ENCODE data around the gene TPST1. TPM values are rescaled to one million over a fixed set of nuclear protein-coding genes. Genes with fewer than 3 reads are reported as not detected.

TPST1 gene
- total and polyA plus RNA-seq, 2 donors (not counting 1 experiment from before 2014, with no cell fraction given): 81.8 to 151 TPM

GRCh38 chr7:66198469-66198868 is 6.7 kb upstream of the TPST1 start:
- Histone ChIP-seq H3K4me2 (ENCODE audit: extremely low read depth, insufficient read depth, low read length) (no peak overlapping the region), H3K9ac (ENCODE audit: insufficient read depth, low read length) (no peak overlapping the region), H2AFZ (ENCODE audit: low read length) (no peak overlapping the region), H3K4me1 (ENCODE audit: control insufficient read depth, extremely low read depth, insufficient read depth, low read length) (no peaks in the 10 kb centered on the region), H3K4me3 (replicated peaks in 1 of 4; ENCODE audit: control extremely low read depth in 1 of 4, insufficient read depth in 1 of 4, low read depth in 3 of 4, low read length in 4 of 4) (no peak overlapping the region), H3K9me3 (ENCODE audit: control insufficient read depth, insufficient read depth, low read depth, low read length) (no peaks in the 10 kb centered on the region), H3K27me3 (ENCODE audit: control insufficient read depth, insufficient read depth, low read length) (no peaks in the 10 kb centered on the region), H3K27ac (ENCODE audit: insufficient read depth, low read length) (no peak overlapping the region), H3K79me2 (ENCODE audit: control insufficient read depth, insufficient read depth, low read length) (no peaks in the 10 kb centered on the region), H3K36me3 (ENCODE audit: control insufficient read depth, insufficient read depth, low read length) (no peaks in the 10 kb centered on the region), H4K20me1 (ENCODE audit: control insufficient read depth, extremely low read depth, insufficient read depth, low read length) (no peaks in the 10 kb centered on the region)
- TF ChIP-seq EZH2 (IDR thresholded peaks at IDR 0.05; ENCODE audit: low read length, missing control alignments) (no peak), CTCF (conservative IDR thresholded peaks at IDR 0.05 in 1 of 2, IDR thresholded peaks at IDR 0.05 in 1 of 2; ENCODE audit: low read depth in 1 of 2, low read length in 2 of 2) (no peak)
- DNase-seq (ENCODE audit: low read depth in 2 of 2): no peak

- H3K4me1 ChIP-seq (ENCODE audit: control insufficient read depth, extremely low read depth, insufficient read depth, low read length): no peaks in the 10 kb centered on the region
- H3K9ac ChIP-seq (ENCODE audit: insufficient read depth, low read length): no peak overlapping the region
- H3K9me3 ChIP-seq (ENCODE audit: control insufficient read depth, insufficient read depth, low read depth, low read length): no peaks in the 10 kb centered on the region
- H3K4me2 ChIP-seq (ENCODE audit: extremely low read depth, insufficient read depth, low read length): no peak overlapping the region
- no peaks in the 10 kb centered on the region for H3K36me3 ChIP-seq (ENCODE audit: control insufficient read depth, insufficient read depth, low read length)
- H3K4me3 ChIP-seq (replicated peaks in 1 of 4; ENCODE audit: control extremely low read depth in 1 of 4, insufficient read depth in 1 of 4, low read depth in 3 of 4, low read length in 4 of 4): no peak overlapping the region
- TF ChIP-seq EZH2 (IDR thresholded peaks at IDR 0.05; ENCODE audit: low read length, missing control alignments) (no peak), CTCF (conservative IDR thresholded peaks at IDR 0.05 in 1 of 2, IDR thresholded peaks at IDR 0.05 in 1 of 2; ENCODE audit: low read depth in 1 of 2, low read length in 2 of 2) (no peak)
- H3K27ac ChIP-seq (ENCODE audit: insufficient read depth, low read length): no peak overlapping the region
- DNase-seq (ENCODE audit: low read depth in 2 of 2): no peak
- H2AFZ ChIP-seq (ENCODE audit: low read length): no peak overlapping the region
- no peaks in the 10 kb centered on the region for H3K27me3 ChIP-seq (ENCODE audit: control insufficient read depth, insufficient read depth, low read length)
- no peaks in the 10 kb centered on the region for H4K20me1 ChIP-seq (ENCODE audit: control insufficient read depth, extremely low read depth, insufficient read depth, low read length)
- no peaks in the 10 kb centered on the region for H3K79me2 ChIP-seq (ENCODE audit: control insufficient read depth, insufficient read depth, low read length)
Observed at GRCh38 chr7:66198956-66199355, 6.2 kb upstream of the TPST1 start.

GRCh38 chr7:66202441-66202840 is 2.7 kb upstream of the TPST1 start:
- H2AFZ ChIP-seq (ENCODE audit: low read length): no peak overlapping the region

More at GRCh38 chr7:66202441-66202840, 2.7 kb upstream of the TPST1 start:
- Histone ChIP-seq H3K79me2 (ENCODE audit: control insufficient read depth, insufficient read depth, low read length) (peaks cover 20% of the 10 kb centered on the region), H3K9ac (ENCODE audit: insufficient read depth, low read length) (no peak overlapping the region), H4K20me1 (ENCODE audit: control insufficient read depth, extremely low read depth, insufficient read depth, low read length) (no peaks in the 10 kb centered on the region), H3K4me3 (replicated peaks in 1 of 4; ENCODE audit: control extremely low read depth in 1 of 4, insufficient read depth in 1 of 4, low read depth in 3 of 4, low read length in 4 of 4) (no peak overlapping the region), H3K4me1 (ENCODE audit: control insufficient read depth, extremely low read depth, insufficient read depth, low read length) (peaks cover 2% of the 10 kb centered on the region), H3K27me3 (ENCODE audit: control insufficient read depth, insufficient read depth, low read length) (no peaks in the 10 kb centered on the region), H3K9me3 (ENCODE audit: control insufficient read depth, insufficient read depth, low read depth, low read length) (no peaks in the 10 kb centered on the region), H3K4me2 (ENCODE audit: extremely low read depth, insufficient read depth, low read length) (no peak overlapping the region), H3K27ac (ENCODE audit: insufficient read depth, low read length) (no peak overlapping the region), H3K36me3 (ENCODE audit: control insufficient read depth, insufficient read depth, low read length) (no peaks in the 10 kb centered on the region)
- TF ChIP-seq CTCF (conservative IDR thresholded peaks at IDR 0.05 in 1 of 2, IDR thresholded peaks at IDR 0.05 in 1 of 2; ENCODE audit: low read depth in 1 of 2, low read length in 2 of 2) (no peak), EZH2 (IDR thresholded peaks at IDR 0.05; ENCODE audit: low read length, missing control alignments) (no peak)
- no peak for DNase-seq (ENCODE audit: low read depth in 2 of 2)
